HL-60 (cell line): ENCODE data around the gene NCK2.

Experiments
- CTCF ChIP-seq: IDR thresholded peaks from one replicate; pipeline ENCODE4 v1.5.1; 2011; ENCODE audit warnings: low read length, control low read depth, inconsistent platforms; ENCODE audit not compliant: insufficient read depth
- GABPA ChIP-seq: IDR thresholded peaks from 2 replicates; pipeline ENCODE4 v1.6.1; 2012; ENCODE audit warnings: low read depth
- POLR2AphosphoS5 ChIP-seq: IDR thresholded peaks from 2 replicates; pipeline ENCODE4 v1.6.1; 2012; ENCODE audit warnings: low read depth
- REST ChIP-seq: IDR thresholded peaks from 2 replicates; pipeline ENCODE4 v1.6.1; 2012; ENCODE audit warnings: low read depth; ENCODE audit not compliant: insufficient replicate concordance

- TF ChIP-seq REST = no peak
- TF ChIP-seq CTCF = no peak
- no peak for TF ChIP-seq POLR2AphosphoS5
- TF ChIP-seq GABPA = no peak
Observed at GRCh38 chr2:105734762-105735538, 9.8 kb upstream of the NCK2 start.
